ENCODE data around the gene ARHGAP10. TPM values are rescaled to one million over a fixed set of nuclear protein-coding genes. Genes with fewer than 3 reads are reported as not detected.

Gene ARHGAP10
- total and polyA plus RNA-seq, 2 donors from 2014 or later = 13.4 to 20.3 TPM

DNA sequence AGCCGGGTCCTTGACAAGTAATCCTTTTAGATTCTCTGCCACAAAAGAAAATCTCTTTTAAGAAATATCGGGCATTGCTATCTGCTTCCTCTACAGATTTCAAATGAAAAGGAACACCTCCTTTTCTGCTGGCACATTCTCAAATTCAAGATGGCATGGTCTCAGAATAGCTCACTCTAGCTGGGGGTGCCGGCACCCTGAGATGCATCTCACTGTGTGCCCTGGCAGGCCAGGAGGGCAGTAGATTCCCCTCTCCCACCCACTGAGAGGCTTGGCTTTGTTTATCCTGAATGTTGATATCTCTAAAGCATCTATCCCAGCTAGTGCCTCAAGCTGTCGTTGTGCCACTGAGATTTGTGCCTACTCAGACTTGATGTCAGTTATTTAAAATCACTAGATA, 319.5 kb downstream of the ARHGAP10 start:
- DNase-seq (no peak), FAIRE-seq (no peak)
- no peaks in the 10 kb centered on the region for H3K27me3 ChIP-seq (ENCODE audit: control insufficient read depth, insufficient read depth, low read length)
- H3K36me3 ChIP-seq (ENCODE audit: control insufficient read depth in 2 of 3, insufficient read depth in 3 of 3, low read length in 3 of 3) = no peaks in the 10 kb centered on the region
- no peak overlapping the region for H3K9ac ChIP-seq (ENCODE audit: low read length in 3 of 3)
- TF ChIP-seq, protein P1, sequence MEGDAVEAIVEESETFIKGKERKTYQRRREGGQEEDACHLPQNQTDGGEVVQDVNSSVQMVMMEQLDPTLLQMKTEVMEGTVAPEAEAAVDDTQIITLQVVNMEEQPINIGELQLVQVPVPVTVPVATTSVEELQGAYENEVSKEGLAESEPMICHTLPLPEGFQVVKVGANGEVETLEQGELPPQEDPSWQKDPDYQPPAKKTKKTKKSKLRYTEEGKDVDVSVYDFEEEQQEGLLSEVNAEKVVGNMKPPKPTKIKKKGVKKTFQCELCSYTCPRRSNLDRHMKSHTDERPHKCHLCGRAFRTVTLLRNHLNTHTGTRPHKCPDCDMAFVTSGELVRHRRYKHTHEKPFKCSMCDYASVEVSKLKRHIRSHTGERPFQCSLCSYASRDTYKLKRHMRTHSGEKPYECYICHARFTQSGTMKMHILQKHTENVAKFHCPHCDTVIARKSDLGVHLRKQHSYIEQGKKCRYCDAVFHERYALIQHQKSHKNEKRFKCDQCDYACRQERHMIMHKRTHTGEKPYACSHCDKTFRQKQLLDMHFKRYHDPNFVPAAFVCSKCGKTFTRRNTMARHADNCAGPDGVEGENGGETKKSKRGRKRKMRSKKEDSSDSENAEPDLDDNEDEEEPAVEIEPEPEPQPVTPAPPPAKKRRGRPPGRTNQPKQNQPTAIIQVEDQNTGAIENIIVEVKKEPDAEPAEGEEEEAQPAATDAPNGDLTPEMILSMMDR (IDR thresholded peaks at IDR 0.05; ENCODE audit: borderline replicate concordance, extremely low read depth, insufficient read depth) = no peak
- peaks cover 2 to 19% (median 14%) of the 10 kb centered on the region in 3 donors for H3K4me1 ChIP-seq (ENCODE audit: control insufficient read depth in 2 of 3, insufficient read depth in 2 of 3, low read depth in 1 of 3, low read length in 3 of 3)
- H3K4me3 ChIP-seq (ENCODE audit: low read length in 3 of 3) = no peak overlapping the region
- no peak overlapping the region for H3K27ac ChIP-seq (ENCODE audit: low read depth in 2 of 2, low read length in 2 of 2)
- no peaks in the 10 kb centered on the region for H3K9me3 ChIP-seq (ENCODE audit: control insufficient read depth in 2 of 3, insufficient read depth in 1 of 3, low read length in 3 of 3)
- intact Hi-C loops (cut with DNase I) = no loop called here

DNA sequence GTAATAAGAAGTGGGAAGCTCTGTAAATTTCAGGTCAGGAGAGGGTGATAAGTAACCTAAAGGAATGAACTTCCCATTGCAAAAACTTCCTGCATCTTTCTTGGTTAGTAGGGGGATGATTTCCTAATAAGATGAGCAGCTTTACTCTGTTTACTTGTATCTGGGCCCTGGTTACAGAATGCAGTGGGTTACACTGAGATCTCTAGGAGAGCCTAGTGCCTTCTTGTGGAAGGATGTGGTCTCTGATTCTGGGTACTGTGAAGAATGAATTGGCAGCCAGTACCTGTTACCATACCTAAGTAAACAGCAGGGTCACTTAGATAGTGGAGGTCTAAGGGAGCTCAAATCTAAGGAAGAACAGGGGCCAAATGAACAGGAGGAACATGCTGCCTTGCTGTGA, 320.6 kb downstream of the ARHGAP10 start:
- H3K27ac ChIP-seq (ENCODE audit: low read depth in 2 of 2, low read length in 2 of 2) = no peak overlapping the region
- no peak for FAIRE-seq
- no peak overlapping the region for H3K9ac ChIP-seq (ENCODE audit: low read length in 3 of 3)
- no peak overlapping the region for H3K4me3 ChIP-seq (ENCODE audit: low read length in 3 of 3)
- intact Hi-C loops (cut with DNase I) = no loop called here
- TF ChIP-seq, protein P1 (IDR thresholded peaks at IDR 0.05; ENCODE audit: borderline replicate concordance, extremely low read depth, insufficient read depth) = no peak
- DNase-seq = no peak
- no peaks in the 10 kb centered on the region for H3K9me3 ChIP-seq (ENCODE audit: control insufficient read depth in 2 of 3, insufficient read depth in 1 of 3, low read length in 3 of 3)
- no peaks in the 10 kb centered on the region for H3K27me3 ChIP-seq (ENCODE audit: control insufficient read depth, insufficient read depth, low read length)
- H3K36me3 ChIP-seq (ENCODE audit: control insufficient read depth in 2 of 3, insufficient read depth in 3 of 3, low read length in 3 of 3) = no peaks in the 10 kb centered on the region
- peaks cover 2 to 19% (median 14%) of the 10 kb centered on the region in 3 donors for H3K4me1 ChIP-seq (ENCODE audit: control insufficient read depth in 2 of 3, insufficient read depth in 2 of 3, low read depth in 1 of 3, low read length in 3 of 3)

DNA sequence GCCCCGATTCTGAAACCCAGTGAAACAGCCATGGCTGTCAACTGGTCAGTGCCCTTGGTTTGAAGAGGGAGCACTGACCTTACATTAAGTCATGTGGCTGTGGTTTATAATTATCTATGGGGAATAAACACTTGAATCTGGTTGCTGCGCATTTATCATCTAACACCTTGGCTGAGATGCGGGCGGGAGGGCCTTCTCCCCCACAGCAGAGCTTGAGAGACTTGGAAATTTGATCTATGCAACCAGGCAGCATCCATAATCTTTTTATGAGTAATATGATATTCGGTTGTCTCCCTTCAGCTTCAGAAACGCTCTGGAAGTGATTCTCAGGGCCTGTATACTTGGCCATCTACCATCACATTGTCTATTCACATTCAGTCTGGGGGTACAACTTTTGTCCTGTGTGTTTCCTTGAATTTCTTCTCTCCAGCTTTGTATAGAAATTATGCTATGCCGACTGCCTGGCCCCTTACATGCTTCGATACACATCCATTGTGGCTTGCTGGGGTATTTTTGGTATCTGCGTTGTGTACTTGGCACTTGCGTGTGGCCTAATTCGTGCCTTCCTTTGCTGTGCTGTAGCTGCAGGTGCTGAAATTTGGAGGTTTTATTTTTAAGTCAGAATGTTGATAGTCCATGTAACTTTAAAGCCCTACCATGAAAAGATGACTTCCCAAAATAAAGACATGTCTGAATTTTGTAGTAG, 321.6 kb downstream of the ARHGAP10 start:
- H3K27me3 ChIP-seq (ENCODE audit: control insufficient read depth, insufficient read depth, low read length) = no peaks in the 10 kb centered on the region
- DNase-seq (peak in 1 of 5 donors; percentile 34), FAIRE-seq (no peak)
- H3K27ac ChIP-seq (ENCODE audit: low read depth in 2 of 2, low read length in 2 of 2) = peak overlapping the region in 1 of 2 donors; percentile 15
- TF ChIP-seq, protein P1 (IDR thresholded peaks at IDR 0.05; ENCODE audit: borderline replicate concordance, extremely low read depth, insufficient read depth) = no peak
- H3K4me1 ChIP-seq (ENCODE audit: control insufficient read depth in 2 of 3, insufficient read depth in 2 of 3, low read depth in 1 of 3, low read length in 3 of 3) = peaks cover 2 to 21% (median 17%) of the 10 kb centered on the region in 3 donors
- intact Hi-C loops (cut with DNase I) = no loop called here
- no peaks in the 10 kb centered on the region for H3K36me3 ChIP-seq (ENCODE audit: control insufficient read depth in 2 of 3, insufficient read depth in 3 of 3, low read length in 3 of 3)
- H3K4me3 ChIP-seq (ENCODE audit: low read length in 3 of 3) = no peak overlapping the region
- no peak overlapping the region for H3K9ac ChIP-seq (ENCODE audit: low read length in 3 of 3)
- H3K9me3 ChIP-seq (ENCODE audit: control insufficient read depth in 2 of 3, insufficient read depth in 1 of 3, low read length in 3 of 3) = no peaks in the 10 kb centered on the region

Measured in kidney (tissue), 14 donors.